ENCODE data around the gene BDP1.

DNA sequence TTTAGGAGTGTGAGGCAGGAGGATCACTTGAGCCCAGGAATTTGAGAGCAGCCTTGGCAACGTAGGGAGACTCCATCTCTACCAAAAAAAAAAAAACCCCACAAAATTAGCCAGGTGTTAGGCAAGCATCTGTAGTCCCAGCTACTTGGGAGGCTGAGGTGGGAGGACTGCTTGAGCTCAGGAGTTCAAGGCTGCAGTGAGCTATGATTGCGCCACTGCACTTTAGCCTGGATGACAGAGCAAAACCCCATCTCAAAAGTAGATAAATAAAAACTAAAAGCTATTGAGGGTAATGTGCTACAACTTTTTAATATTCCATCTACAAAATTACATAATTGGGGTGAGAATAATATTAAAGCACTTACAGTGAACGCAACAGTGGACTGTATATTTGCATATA lies 5.9 kb downstream of the BDP1 start:
- TF ChIP-seq, protein P1, sequence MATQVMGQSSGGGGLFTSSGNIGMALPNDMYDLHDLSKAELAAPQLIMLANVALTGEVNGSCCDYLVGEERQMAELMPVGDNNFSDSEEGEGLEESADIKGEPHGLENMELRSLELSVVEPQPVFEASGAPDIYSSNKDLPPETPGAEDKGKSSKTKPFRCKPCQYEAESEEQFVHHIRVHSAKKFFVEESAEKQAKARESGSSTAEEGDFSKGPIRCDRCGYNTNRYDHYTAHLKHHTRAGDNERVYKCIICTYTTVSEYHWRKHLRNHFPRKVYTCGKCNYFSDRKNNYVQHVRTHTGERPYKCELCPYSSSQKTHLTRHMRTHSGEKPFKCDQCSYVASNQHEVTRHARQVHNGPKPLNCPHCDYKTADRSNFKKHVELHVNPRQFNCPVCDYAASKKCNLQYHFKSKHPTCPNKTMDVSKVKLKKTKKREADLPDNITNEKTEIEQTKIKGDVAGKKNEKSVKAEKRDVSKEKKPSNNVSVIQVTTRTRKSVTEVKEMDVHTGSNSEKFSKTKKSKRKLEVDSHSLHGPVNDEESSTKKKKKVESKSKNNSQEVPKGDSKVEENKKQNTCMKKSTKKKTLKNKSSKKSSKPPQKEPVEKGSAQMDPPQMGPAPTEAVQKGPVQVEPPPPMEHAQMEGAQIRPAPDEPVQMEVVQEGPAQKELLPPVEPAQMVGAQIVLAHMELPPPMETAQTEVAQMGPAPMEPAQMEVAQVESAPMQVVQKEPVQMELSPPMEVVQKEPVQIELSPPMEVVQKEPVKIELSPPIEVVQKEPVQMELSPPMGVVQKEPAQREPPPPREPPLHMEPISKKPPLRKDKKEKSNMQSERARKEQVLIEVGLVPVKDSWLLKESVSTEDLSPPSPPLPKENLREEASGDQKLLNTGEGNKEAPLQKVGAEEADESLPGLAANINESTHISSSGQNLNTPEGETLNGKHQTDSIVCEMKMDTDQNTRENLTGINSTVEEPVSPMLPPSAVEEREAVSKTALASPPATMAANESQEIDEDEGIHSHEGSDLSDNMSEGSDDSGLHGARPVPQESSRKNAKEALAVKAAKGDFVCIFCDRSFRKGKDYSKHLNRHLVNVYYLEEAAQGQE (IDR thresholded peaks at IDR 0.05; ENCODE audit: low read depth, low read length), result no peak
- TF ChIP-seq, protein P2, sequence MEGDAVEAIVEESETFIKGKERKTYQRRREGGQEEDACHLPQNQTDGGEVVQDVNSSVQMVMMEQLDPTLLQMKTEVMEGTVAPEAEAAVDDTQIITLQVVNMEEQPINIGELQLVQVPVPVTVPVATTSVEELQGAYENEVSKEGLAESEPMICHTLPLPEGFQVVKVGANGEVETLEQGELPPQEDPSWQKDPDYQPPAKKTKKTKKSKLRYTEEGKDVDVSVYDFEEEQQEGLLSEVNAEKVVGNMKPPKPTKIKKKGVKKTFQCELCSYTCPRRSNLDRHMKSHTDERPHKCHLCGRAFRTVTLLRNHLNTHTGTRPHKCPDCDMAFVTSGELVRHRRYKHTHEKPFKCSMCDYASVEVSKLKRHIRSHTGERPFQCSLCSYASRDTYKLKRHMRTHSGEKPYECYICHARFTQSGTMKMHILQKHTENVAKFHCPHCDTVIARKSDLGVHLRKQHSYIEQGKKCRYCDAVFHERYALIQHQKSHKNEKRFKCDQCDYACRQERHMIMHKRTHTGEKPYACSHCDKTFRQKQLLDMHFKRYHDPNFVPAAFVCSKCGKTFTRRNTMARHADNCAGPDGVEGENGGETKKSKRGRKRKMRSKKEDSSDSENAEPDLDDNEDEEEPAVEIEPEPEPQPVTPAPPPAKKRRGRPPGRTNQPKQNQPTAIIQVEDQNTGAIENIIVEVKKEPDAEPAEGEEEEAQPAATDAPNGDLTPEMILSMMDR (IDR thresholded peaks at IDR 0.05), result no peak
- TF ChIP-seq SIN3A (IDR thresholded peaks at IDR 0.05; ENCODE audit: borderline replicate concordance, low read depth, low read length), result no peak
